Stimulated activated CD4-positive, alpha-beta T cell treated with anti-CD3 and anti-CD28 coated beads, Interleukin-4, amount 100 ng/mL, for 24 hours (primary cell): ENCODE data around the gene PACS1.
"Not testable (repeated sequence)": the region's sequence is repeated elsewhere in the genome, so short reads cannot be mapped to it uniquely, and the experiment has no call there.

Source experiments
- DNase-seq: peaks from one replicate; pipeline ENCODE4 v3.0.0-alpha.2; 2020

Gene PACS1

DNA sequence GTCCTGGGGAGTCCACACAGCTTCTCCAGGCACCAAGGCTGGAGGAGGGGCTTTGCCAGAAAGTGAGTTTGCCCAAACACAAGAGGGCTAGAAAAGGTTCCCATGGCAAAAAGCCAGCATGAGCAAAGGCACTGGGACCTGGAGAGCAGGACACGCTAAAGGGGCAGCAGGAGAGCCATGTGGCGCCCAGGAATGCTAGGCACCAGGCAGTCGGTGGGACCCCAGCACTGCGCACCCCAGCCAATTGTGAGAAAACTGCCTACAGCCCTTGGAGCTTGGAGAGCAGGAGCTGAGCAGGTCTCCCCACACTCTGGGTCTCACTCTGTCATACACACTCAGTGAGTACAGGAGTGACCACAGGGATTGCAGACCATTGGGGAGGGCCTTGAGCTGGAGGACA lies 193.2 kb downstream of the PACS1 start:
- no peak for DNase-seq

DNA sequence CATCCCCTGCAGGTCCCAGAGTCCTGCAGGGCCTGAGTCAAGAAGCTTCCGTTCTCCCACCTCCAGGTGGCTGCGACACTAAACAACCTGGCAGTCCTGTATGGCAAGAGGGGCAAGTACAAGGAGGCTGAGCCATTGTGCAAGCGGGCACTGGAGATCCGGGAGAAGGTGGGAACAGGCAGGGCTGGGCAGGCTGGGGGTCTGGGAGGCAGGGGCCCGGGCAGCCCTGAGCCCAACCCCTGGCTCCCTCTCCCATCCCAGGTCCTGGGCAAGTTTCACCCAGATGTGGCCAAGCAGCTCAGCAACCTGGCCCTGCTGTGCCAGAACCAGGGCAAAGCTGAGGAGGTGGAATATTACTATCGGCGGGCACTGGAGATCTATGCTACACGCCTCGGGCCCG lies 193.7 kb downstream of the PACS1 start:
- no peak for DNase-seq

DNA sequence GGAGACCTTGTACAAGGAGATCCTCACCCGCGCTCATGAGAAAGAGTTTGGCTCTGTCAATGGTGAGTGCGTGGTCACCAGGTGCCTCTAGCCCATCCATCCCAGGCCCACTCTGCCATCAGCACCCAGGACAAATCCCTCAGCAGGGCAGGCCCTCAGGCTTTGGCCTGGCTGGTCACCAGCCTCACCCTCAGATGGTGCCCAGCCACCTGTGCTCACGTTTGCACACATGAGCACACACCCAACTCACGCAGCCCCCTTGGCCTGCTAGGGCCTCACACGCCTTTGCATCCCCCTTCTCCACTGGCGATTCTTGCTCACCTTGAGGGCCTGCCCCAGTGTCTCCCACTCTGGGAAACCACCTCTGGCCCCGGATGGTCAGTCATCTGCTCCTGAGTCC lies 194.3 kb downstream of the PACS1 start:
- no peak for DNase-seq

DNA sequence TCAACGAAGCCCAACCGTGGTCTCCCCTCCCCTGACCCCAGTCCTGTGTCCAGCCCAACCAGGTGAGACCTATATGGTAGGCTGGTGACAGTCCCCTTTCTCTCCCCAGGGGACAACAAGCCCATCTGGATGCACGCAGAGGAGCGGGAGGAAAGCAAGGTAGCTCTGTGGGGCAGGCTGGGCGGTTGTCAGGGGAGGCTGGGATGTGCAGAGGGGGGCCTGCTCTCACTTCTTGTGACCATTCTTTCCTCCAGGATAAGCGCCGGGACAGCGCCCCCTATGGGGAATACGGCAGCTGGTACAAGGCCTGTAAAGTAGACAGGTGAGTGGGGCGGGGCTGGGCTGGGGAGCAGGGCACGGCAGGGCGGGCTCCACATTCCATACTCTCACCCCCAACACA lies 194.8 kb downstream of the PACS1 start:
- DNase-seq = peak; percentile 45

DNA sequence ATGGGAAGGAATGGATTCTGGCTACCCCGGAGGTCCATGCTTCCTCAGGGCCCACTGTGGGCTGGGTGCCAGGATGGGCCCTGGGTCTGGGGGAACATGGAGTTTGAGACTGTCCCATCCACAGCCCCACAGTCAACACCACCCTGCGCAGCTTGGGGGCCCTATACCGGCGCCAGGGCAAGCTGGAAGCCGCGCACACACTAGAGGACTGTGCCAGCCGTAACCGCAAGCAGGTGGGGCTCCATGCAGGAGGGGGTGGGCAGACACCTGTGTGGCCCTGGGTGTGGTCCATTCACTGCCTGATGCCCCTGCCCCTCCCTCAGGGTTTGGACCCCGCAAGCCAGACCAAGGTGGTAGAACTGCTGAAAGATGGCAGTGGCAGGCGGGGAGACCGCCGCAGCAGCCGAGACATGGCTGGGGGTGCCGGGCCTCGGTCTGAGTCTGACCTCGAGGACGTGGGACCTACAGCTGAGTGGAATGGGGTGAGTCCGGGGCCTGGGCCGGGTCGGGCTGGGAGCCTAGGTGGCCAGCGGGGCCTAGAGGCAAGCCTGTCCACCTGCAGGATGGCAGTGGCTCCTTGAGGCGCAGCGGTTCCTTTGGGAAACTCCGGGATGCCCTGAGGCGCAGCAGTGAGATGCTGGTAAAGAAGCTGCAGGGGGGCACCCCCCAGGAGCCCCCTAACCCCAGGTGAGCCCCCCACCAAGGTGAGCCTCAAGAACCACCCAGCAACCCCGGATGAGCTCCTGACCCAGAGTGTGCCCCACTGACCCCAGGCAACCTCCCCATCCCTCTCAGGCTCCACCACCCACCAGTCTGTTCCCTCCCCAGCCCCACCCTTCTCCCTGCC lies 195.7 kb downstream of the PACS1 start:
- no peak for DNase-seq

DNA sequence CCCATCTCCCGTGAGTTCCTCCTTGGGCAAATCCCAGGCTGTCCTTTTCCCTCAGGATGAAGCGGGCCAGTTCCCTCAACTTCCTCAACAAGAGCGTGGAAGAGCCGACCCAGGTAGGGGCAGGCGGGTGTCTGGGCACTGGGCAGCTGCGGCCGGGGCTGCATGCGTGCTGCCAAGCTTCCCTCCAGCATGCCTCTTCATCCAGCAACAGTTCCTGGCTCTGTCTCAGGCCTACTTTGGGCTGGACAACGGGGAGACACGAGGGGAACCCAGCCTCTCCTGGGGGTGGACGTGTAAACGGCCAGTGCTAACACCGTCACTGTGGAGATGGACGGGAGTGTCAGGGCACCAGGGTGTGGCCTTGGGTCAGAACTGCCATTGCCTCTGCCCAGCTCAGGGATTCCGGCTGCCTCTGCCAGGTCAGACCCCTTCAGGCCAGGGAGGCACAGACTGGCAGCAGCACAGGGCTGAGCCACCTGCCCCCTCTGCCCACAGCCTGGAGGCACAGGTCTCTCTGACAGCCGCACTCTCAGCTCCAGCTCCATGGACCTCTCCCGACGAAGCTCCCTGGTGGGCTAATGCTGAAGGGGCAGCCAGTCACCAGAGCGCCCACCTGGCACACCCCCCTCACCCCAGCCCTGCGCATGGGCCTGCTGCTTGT lies 196.4 kb downstream of the PACS1 start:
- DNase-seq = no peak

DNA sequence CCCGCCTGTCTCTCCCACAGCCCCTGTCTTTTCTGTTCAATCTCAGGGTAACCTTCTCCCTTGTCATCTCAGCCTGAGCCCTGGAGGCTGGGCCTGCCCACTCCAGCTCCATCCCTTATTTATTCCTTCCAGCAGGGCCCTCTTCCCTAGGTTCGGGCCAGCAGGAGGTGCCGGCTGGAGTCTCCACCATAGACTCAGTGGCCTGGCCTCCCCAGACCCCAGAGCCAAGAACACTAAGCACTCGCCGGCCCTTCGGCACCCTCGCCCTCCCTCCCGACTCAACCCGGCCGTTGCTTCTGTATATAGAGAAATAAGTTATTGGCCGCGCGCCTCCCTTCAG lies 196.9 kb downstream of the PACS1 start:
- DNase-seq = no peak

DNA sequence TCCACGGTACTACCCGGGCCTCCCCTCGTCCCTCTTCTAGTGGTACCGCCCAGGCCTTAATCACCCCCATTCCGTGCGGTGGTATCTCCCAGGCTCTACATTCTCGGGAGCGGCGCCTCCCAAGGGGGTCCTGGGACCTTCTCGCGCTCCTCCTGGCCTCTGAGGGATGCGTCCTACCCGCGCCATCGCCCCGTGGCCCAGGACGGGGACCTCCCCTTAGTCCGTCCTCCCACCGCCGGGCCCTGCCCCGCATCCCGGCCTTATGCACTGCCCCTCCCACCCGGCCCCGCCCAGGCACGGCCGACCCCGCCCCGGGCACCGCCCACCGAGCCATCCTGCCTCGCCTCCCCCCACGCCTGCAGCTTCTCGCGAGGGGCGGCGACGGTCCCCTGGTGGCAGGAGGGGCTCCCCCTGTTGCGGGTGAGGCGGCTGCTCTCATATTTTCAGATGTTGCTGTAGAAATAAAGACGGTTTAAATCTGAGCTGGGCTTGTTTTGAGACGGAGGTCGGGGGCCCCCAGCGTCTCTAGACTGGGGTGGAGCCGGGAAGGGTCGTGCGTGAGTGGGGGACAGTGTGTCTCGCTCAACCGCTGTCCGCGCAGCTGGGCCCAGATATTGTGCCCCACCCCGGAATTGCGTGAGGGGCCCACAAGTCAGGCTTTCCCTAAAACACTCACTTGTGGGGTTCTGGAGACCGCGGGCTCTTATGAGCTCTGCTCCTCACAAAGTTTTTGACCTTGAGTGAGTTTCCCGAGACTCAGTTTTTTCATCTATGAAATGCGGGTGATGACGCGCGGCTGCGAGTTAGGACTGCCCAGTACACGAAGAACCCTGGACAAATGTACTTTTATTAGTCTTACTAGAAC lies 197.5 kb downstream of the PACS1 start:
- peak; percentile 85 for DNase-seq

DNA sequence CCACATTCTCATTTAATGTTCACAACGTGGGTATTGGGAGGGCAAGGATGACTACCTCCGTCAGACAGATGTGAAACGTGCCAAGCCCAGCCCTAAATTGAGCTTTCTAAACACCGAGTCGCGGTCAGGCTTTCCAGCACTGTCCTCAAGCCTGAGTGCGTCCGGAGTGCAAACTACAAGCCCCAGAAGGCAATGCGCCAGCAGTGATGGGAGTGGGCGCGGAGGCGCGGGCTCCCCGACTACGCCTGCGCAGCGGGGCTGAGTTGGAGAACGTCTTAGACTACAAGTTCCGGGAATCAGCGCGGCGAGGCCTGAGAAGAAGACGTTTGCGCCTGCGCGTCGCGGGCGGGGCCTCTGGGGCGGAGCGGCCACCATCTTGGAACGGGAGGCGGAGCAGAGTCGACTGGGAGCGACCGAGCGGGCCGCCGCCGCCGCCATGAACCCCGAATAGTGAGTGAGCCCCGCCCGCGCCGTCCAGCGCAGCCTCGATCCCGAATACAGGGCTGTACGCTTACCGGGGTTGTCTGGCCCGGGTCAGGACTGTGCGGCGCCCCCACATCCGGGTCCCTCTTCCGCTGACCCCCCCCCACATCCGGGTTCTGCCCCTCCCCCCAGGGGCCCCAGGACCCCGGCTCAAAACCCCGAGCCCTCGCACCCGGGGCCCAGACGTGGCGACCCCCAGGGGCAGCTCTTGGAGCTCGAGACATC lies 198.3 kb downstream of the PACS1 start, which contains the start of gene RAB1B:
TSS of gene RAB1B (plus strand) at position 396 of the 708 bp plus-strand sequence. CDS start at position 437, 41 bp downstream.
- peak; percentile 100 for DNase-seq

DNA sequence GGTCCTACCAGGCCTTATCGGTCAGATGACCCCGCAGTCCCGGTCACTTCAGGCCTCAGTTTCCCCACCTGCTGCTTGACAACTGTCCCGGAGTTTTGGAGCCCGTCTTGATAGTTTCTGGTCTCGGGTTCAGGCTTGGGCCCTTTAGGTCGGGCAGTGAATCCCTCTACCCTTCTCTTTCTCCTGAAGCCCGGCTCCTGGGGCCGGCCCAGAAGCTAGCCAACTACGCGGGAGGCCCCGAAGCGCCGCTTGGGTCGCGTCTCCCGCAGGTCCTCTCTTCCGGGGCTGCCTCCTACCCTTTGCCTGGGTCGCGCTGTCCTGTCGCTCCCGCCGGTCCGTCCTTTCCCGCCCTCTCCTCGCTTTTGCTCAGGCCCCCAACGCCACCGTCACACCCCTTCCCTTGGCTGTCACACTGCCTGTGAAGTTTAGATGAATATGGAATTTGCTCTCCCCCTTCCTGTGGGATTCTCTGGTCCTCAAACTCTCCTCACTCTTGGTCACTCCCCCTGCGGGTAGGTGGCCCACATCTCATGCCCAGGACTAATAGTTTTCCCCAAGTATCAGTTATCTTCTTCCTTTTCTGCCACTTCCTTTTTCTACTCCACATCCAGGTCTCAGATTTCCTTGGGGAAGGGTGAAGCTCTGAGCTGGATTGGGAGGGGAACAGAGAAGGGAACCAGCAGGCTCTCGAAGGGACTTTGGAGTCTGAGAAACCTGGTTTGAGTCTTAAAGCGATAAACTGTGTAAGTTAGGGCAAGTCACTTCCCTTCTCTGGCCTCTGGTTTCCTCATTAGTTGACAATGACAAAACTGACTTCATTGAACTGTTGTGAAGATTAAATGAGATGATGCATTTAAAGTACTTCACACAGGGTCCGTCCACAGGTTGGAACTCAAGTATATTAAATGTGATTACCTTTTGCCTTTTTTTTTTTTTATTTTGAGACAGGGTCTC lies 199.2 kb downstream of the PACS1 start:
- no peak for DNase-seq

DNA sequence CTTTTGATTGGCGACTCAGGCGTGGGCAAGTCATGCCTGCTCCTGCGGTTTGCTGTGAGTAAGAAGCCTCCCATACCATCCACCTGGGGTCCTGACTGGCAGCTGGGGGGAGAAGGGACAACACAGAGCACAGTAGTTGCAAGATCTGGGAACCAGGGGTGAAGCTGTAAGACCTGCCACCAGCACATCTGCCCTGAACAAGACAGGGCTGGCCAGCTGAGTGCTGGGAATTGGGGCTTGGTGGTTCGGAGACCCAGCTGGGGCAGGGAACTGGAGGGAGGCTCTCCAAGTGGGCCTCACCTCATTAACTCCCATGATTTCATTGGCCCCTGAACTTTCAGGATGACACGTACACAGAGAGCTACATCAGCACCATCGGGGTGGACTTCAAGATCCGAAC lies 201.7 kb downstream of the PACS1 start:
- DNase-seq = no peak

DNA sequence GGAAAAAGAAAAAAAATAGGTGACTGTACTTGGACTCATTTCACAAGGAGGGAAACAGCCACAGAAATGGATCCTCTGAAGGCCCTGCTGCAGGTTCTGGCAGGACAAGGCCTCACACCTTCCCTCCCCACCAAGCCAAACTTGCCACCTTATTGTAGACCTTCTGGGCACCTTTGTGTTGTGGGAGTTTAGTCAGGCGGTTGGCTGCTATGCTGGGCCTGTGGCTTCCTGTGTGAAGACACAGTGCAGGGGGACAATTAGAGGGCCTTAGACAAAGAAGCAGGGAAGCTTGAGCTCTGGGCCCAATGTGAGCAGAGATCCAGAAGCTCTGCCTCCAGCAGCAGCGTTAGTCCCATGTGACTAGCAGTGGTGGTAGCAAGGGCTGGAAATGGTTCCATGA lies 202.5 kb downstream of the PACS1 start:
- no peak for DNase-seq

DNA sequence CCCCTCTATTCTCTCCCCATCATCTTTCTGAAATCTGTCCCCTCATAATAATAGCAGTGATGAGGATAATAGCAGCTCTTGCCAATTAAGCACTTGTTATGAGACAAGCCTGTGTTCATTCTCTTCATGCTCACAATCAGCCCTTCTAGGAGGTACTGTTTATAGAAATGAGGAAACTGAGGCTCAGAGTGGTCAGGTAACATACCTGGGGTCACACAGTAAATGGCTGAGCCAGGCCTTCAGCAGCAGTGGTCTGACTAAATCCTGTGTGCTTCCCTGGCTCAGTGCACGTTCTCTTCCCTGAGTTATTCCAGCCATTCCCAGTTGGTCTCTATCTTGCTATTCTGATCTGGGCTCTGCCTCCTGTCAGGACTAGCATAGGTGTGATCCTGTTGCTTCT lies 204.1 kb downstream of the PACS1 start:
- DNase-seq = no peak

DNA sequence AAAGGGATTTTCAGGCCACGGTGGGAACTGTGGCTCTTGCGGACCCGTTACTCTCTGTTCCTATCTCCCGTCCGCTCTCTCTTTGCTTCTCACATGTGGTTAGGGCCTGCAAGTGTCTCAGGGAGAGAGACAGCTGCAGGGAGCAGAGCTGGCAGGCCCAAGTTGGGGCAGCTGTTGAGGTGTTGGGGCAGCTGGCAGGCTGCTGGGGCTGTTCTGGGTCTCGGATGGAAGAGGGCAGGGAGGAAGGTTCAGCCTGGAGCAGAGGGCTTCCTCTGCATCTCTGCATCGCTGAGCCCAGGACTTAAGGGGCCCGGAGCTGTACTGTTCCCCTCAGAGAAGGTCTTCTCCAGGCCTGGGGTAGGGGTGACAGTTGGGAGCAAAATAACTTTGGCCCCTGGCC lies 205.3 kb downstream of the PACS1 start:
- DNase-seq = no peak

DNA sequence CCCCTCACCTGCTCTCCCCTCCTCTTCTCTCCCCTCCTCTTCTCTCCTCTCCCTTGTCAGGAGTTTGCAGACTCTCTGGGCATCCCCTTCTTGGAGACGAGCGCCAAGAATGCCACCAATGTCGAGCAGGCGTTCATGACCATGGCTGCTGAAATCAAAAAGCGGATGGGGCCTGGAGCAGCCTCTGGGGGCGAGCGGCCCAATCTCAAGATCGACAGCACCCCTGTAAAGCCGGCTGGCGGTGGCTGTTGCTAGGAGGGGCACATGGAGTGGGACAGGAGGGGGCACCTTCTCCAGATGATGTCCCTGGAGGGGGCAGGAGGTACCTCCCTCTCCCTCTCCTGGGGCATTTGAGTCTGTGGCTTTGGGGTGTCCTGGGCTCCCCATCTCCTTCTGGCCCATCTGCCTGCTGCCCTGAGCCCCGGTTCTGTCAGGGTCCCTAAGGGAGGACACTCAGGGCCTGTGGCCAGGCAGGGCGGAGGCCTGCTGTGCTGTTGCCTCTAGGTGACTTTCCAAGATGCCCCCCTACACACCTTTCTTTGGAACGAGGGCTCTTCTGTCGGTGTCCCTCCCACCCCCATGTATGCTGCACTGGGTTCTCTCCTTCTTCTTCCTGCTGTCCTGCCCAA lies 206.0 kb downstream of the PACS1 start:
- DNase-seq = no peak

DNA sequence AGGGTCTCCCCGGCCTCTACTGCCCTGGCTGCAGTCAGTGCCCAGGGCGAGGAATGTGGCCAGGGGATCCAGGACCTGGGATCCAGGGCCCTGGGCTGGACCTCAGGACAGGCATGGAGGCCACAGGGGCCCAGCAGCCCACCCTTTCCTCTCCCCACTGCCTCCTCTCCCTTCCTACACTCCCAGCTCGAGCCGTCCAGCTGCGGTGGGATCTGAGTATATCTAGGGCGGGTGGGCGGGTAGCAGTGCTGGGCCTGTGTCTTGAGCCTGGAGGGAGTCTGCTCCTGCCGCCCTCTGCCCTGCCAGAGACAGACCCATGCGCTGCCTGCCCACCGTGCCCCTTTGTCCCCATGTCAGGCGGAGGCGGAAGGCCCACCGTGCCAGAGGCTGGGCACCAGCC lies 206.5 kb downstream of the PACS1 start:
- DNase-seq = not testable (repeated sequence)

DNA sequence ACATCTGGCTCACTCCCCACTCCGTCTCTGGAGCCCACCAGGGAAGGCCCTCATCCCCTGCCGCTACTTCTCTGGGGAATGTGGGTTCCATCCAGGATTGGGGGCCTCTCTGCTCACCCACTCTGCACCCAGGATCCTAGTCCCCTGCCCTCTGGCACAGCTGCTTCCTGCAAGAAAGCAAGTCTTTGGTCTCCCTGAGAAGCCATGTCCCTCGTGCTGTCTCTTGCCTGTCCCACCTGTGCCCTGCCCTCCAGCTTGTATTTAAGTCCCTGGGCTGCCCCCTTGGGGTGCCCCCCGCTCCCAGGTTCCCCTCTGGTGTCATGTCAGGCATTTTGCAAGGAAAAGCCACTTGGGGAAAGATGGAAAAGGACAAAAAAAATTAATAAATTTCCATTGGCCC lies 207.0 kb downstream of the PACS1 start:
- DNase-seq = not testable (repeated sequence)

DNA sequence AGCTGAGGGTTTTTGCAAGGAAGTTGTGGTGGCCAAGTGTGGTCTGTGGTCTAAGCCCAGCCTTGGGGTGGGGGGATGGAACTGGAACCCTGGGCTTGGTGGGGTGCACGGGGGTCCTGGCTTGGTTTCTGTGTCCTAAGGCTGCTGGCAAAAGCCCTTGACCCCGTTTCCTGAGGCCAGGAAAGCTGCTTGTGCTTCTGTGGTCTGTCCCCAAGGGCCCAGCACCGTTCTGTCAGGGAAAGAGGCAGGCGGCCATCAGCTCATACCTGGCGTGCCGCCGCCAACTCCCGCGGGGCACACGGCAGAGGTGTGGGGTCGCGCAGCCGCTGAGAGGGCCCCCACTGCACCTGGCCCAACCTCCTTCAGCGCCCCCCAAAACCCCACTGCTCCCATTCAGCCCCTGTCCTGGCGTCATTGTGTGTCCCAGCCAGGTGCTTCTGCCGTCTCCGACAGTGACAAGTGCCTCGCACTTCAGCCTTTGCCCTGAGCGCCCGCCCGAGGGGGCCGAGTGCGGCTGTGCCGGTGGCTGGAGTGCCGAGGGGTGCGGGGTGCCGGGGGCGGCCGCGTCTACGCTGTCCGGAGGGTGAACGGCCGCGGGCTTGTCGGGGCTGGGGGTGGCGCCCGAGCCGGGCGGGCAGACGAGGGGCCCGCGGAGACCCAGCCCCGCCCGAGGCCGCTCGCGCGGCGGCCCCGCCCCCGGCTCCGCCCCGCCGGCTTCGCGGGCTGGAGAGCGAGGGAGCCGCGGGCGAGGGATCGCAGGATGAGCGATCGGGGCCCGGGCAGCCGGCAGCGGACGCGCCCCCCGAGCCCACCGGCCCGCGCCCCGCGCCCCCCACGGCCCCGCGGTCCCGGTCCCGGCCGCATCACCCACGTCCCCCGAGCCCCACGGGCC lies 207.6 kb downstream of the PACS1 start, which contains the start of gene CNIH2:
TSS of gene CNIH2 (plus strand) at position 705 of the 892 bp plus-strand sequence. CDS start 282 bp downstream, outside the sequence.
- DNase-seq = peak; percentile 34

DNA sequence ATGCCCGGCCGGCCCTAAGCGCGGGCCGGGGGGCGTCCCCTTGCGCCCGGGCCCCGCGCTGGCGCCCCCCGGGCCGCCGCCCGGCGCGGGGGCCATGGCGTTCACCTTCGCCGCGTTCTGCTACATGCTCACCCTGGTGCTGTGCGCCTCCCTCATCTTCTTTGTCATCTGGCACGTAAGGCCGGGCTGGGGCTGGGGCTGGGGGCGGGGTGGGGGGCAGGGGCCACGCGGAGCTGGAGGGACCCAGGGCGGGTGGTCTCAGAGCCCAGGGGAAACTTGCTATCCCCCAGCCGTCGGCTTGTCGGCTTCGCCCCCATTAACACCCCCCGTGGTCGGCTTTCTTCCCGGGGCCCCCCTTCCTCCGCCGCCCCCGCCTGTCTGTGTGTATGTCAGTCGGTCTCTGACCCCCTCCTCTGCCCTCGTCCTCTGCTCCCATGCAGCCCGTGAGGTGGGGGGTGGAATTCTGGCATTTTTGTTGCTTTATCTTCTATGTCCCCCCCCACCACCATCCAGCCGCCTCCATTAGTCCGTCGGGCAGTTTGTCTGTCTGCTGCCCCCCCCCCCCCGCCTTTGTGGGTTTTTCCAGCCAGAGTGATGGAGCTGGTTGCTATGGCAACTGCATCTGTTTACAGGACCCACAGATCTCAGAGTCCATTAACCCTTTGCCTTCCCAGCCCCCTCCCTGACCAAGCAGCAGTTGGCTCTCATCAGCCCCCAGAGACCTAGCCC lies 208.5 kb downstream of the PACS1 start:
- DNase-seq = no peak
